ENCODE results near the gene MUCL3. TPM values are rescaled to one million over a fixed set of nuclear protein-coding genes. Genes with fewer than 3 reads are reported as not detected.
"Not testable (repeated sequence)": the region's sequence is repeated elsewhere in the genome, so short reads cannot be mapped to it uniquely, and the experiment has no call there.

MUCL3 gene
- total and polyA plus RNA-seq, 8 donors, result 0.87 to 346 (median 76.8) TPM

DNA sequence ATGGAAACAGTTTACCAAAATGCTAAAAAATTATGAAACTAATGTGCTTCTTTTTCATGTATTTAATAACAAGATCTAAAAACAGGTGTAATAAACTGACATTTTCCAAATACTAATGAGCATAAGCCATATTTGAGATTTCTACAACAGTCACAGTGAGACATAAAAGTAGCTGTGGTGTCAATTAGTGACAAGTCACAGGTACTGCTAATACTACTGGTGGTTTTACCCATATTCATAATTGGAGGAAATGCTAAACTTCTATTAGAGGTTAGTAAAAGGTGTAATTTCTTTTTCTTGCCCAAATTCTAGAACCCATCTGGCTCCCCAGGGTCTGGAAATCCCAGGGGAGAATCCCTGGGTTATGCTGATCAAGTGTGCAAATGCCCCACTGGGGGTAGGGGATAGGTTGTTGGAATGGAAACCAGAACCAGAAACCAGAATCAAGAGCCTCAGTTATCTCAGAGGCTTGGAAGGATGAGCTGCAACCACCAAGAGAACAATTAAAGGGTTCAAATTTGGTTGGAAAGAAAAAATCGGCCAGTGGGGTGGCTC lies 39.8 kb upstream of the MUCL3 start:
- no peaks in the 10 kb centered on the region for H3K9me3 ChIP-seq
- WGBS, 5 donors, result 48 to 93% (median 68%) methylated on average over 1 of the region's 1 CpG
- TF ChIP-seq POLR2A (IDR thresholded peaks at IDR 0.05) (no peak), POLR2AphosphoS5 (IDR thresholded peaks at IDR 0.05) (no peak), EP300 (IDR thresholded peaks at IDR 0.05) (no peak)
- TF ChIP-seq, protein P1, sequence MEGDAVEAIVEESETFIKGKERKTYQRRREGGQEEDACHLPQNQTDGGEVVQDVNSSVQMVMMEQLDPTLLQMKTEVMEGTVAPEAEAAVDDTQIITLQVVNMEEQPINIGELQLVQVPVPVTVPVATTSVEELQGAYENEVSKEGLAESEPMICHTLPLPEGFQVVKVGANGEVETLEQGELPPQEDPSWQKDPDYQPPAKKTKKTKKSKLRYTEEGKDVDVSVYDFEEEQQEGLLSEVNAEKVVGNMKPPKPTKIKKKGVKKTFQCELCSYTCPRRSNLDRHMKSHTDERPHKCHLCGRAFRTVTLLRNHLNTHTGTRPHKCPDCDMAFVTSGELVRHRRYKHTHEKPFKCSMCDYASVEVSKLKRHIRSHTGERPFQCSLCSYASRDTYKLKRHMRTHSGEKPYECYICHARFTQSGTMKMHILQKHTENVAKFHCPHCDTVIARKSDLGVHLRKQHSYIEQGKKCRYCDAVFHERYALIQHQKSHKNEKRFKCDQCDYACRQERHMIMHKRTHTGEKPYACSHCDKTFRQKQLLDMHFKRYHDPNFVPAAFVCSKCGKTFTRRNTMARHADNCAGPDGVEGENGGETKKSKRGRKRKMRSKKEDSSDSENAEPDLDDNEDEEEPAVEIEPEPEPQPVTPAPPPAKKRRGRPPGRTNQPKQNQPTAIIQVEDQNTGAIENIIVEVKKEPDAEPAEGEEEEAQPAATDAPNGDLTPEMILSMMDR (IDR thresholded peaks at IDR 0.05), result no peak
- peaks cover 33 to 46% (median 44%) of the 10 kb centered on the region in 4 donors for H3K36me3 ChIP-seq
- H3K27me3 ChIP-seq, result no peaks in the 10 kb centered on the region
- intact Hi-C loops (cut with DNase I; ENCODE audit: low total_unique reads), result no loop called here
- no peaks in the 10 kb centered on the region for H3K4me1 ChIP-seq
- H3K27ac ChIP-seq, result no peak overlapping the region
- H3K4me3 ChIP-seq, result no peak overlapping the region
- no peak for DNase-seq

DNA sequence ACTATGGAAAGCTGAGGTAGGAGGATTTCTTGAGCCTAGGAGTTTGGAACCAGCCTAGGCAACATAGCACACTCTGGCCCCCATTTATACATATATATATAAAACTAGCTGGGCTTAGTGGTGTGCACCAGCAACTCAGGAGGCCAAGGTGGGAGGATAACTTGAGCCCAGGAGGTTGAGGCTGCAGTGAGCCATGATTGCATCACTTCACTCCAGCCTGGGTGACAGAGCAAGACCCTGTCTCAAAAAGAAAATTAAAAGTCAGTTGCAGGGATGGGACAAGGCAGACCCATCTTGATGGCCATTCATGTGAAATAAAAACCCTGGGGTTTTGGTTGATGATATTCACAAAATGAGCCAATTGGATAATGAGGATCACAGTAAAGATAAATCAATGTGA lies 39.3 kb upstream of the MUCL3 start:
- Histone ChIP-seq H3K27ac (no peak overlapping the region), H3K4me3 (no peak overlapping the region), H3K9me3 (no peaks in the 10 kb centered on the region), H3K4me1 (peaks cover 0 to 2% (median 0%) of the 10 kb centered on the region in 4 donors), H3K27me3 (no peaks in the 10 kb centered on the region), H3K36me3 (peaks cover 32 to 41% (median 39%) of the 10 kb centered on the region in 4 donors)
- intact Hi-C loops (cut with DNase I; ENCODE audit: low total_unique reads), result no loop called here
- DNase-seq, result no peak
- TF ChIP-seq, protein P1 (IDR thresholded peaks at IDR 0.05), result no peak
- TF ChIP-seq EP300 (IDR thresholded peaks at IDR 0.05) (no peak), POLR2AphosphoS5 (IDR thresholded peaks at IDR 0.05) (no peak), POLR2A (IDR thresholded peaks at IDR 0.05) (no peak)

DNA sequence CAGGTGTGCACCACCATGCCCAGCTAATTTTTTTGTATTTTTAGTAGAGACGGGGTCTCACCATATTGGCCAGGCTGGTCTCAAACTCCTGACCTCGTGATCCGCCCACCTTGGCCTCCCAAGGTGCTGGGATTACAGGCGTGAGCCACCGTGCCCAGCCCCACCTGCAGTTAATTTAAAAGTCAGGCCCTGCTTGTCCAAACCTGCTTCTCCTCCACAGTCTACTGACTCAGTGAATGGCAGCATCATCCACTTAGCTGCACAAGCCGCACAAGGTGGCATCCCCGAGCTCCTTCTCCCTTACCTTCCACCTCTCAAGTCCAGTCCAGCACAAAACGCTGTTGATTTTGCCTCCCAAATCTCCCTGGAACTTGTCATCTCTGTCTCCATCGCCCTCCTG lies 38.6 kb upstream of the MUCL3 start:
- H3K4me3 ChIP-seq; DNase-seq; H3K27ac ChIP-seq; H3K27me3 ChIP-seq; H3K4me1 ChIP-seq; H3K9me3 ChIP-seq; intact Hi-C loops (cut with DNase I; ENCODE audit: low total_unique reads): not testable (repeated sequence)
- WGBS, 5 donors, result 69 to 80% (median 75%) methylated on average over 9 of the region's 9 CpGs
- H3K36me3 ChIP-seq, result peaks cover 24 to 34% (median 31%) of the 10 kb centered on the region in 4 donors

DNA sequence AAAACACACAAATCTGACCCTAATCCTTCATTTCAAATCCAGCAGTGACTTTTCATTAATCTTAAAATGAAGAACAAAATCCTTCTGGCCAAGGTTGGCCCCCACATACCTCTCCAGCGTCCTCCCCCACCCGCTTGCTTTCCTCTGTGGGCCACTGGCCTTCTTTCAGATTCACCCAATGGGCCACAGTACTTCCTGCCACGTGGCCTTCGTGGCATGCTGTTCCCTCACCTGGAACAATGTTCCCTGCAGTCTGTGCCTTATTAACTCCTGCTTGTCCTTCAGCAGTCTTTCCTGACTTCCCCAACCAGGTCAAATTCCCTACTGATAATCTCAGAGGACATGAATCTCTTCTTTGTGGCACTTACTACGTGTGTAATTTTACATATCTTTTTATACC lies 38.1 kb upstream of the MUCL3 start:
- Histone ChIP-seq H3K9me3 (no peaks in the 10 kb centered on the region), H3K27ac (no peak overlapping the region), H3K4me1 (peaks cover 0 to 12% (median 8%) of the 10 kb centered on the region in 4 donors), H3K27me3 (no peaks in the 10 kb centered on the region), H3K4me3 (no peak overlapping the region), H3K36me3 (peaks cover 19 to 29% (median 26%) of the 10 kb centered on the region in 4 donors)
- TF ChIP-seq, protein P1 (IDR thresholded peaks at IDR 0.05), result no peak
- TF ChIP-seq EP300 (IDR thresholded peaks at IDR 0.05), result no peak
- no peak for TF ChIP-seq POLR2AphosphoS5 (IDR thresholded peaks at IDR 0.05)
- TF ChIP-seq POLR2A (IDR thresholded peaks at IDR 0.05), result no peak
- WGBS, 5 donors, result 30 to 44% (median 36%) methylated on average over 5 of the region's 5 CpGs
- intact Hi-C loops (cut with DNase I; ENCODE audit: low total_unique reads), result no loop called here
- no peak for DNase-seq

DNA sequence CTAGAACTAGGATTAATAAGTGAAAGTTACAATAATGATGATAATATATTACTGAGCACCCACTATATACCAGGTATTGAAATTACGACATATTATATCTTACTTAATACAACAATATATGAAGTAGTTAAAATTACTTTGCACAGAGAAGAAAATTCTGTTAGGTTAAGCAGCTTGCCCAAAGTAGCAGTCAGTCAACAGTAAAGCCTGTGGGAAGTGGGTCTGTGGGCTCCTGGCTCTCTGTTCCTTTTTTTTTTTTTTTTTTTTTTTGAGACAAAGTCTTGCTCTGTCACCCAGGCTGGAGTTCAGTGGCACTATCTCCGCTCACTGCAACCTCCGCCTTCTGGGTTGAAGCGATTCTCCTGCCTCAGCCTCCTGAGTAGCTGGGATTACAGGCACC lies 37.5 kb upstream of the MUCL3 start:
- peaks cover 0 to 12% (median 9%) of the 10 kb centered on the region in 4 donors for H3K4me1 ChIP-seq
- no peak for DNase-seq
- no peak for TF ChIP-seq POLR2AphosphoS5 (IDR thresholded peaks at IDR 0.05)
- TF ChIP-seq, protein P1 (IDR thresholded peaks at IDR 0.05), result no peak
- TF ChIP-seq EP300 (IDR thresholded peaks at IDR 0.05), result no peak
- no peak for TF ChIP-seq POLR2A (IDR thresholded peaks at IDR 0.05)
- H3K27me3 ChIP-seq, result no peaks in the 10 kb centered on the region
- H3K4me3 ChIP-seq, result no peak overlapping the region
- intact Hi-C loops (cut with DNase I; ENCODE audit: low total_unique reads), result no loop called here
- WGBS, 5 donors, result 79 to 96% (median 92%) methylated on average over 4 of the region's 4 CpGs
- H3K36me3 ChIP-seq, result peaks cover 14 to 23% (median 21%) of the 10 kb centered on the region in 4 donors
- H3K27ac ChIP-seq, result no peak overlapping the region
- no peaks in the 10 kb centered on the region for H3K9me3 ChIP-seq

DNA sequence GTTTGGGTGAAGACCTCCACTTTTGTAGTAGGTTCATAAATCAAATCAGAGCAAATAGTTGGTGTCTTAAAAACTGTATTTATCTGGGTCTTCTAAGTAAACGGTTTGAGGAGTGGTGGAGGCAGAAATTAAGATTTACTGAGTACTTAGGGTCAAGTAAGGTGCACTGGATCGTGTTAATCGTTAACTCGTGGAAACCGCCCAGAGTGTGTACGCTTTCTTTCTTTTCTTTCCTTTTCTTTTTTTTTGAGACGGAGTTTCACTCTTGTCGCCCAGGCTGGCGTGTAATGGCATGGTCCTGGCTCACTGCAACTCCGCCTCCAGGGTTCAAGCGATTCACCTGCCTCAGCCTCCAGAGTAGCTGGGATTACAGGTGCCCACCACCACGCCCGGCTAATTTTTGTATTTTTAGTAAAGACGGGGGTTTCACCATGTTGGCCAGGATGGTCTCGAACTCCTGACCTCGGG lies 33.4 kb upstream of the MUCL3 start:
- Histone ChIP-seq H3K36me3 (peaks cover 19 to 28% (median 28%) of the 10 kb centered on the region in 4 donors), H3K4me1 (peaks cover 7 to 28% (median 23%) of the 10 kb centered on the region in 4 donors), H3K4me3 (peak overlapping the region; percentile 60 to 94 (median 92)), H3K27ac (peak overlapping the region; percentile 70 to 82 (median 77))
- peak; percentile 63 to 67 for DNase-seq
- H3K9me3 ChIP-seq; intact Hi-C loops (cut with DNase I; ENCODE audit: low total_unique reads); H3K27me3 ChIP-seq: not testable (repeated sequence)
- 20 to 33% (median 27%) methylated on average over 13 to 16 of the region's 16 CpGs for WGBS, 5 donors
